GM19023 (cell line): ENCODE measurements around the gene HMGCS1.
"Not testable (repeated sequence)": the region's sequence is repeated elsewhere in the genome, so short reads cannot be mapped to it uniquely, and the experiment has no call there.

ENCODE experiments used
- ATAC-seq: cut with Tn5 transposase; IDR thresholded peaks from one replicate; pipeline ENCODE4 v1.9.1; 2021; ENCODE audit warnings: mild to moderate bottlenecking, moderate library complexity; ENCODE audit not compliant: unreplicated experiment

Gene HMGCS1

DNA sequence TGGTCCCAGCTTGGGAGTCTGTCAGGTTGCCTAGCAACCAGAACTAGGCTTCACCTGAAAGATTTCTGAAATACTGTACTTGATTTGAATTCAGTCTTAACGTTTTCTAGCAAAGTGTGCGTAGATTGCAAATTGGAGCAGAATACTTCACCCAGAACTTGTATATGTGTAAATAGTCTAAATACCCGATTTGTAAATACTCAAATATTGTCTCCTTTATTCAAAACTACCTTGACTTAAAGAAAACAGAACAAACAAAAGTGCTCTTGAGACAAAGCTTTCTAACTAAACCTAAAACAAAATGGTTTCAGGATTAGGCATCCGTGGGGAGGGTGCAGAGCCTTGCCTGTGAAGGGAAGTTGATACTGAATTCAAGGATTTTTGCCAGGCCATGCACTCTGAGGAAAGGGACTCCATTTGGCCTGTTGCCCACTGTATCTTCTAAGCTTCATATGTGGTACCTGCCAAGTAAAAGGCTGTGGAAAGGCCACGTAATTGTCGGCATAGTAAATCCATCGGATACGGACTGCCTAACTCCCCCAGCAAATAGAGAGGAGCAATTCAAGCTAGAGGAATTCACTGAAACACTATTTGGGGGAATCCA, 744 bp upstream of the HMGCS1 start:
- no peak for ATAC-seq

DNA sequence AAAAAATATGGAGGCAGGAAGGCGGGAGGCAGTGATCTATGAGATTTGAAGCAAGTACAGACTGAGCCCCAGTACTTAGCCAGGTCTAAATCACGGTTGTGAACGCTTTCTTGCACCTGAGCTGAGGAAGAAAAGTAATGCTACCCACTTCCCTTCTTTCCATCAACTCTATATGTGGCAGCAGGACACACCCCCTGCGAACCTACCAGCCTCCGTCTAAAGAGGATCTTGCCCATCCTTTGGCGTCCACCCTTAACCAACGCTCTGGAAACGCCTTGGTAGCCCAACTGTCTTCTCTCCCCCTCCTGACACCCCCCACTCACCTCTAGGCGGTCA, 545 bp downstream of the HMGCS1 start:
- peak; percentile 1 for ATAC-seq

GRCh38 chr5:43312076-43312661, 1.0 kb downstream of the HMGCS1 start:
- ATAC-seq: no peak

- ATAC-seq: no peak
These were observed 3.6 kb downstream of the HMGCS1 start for GRCh38 chr5:43309637-43310036.

DNA sequence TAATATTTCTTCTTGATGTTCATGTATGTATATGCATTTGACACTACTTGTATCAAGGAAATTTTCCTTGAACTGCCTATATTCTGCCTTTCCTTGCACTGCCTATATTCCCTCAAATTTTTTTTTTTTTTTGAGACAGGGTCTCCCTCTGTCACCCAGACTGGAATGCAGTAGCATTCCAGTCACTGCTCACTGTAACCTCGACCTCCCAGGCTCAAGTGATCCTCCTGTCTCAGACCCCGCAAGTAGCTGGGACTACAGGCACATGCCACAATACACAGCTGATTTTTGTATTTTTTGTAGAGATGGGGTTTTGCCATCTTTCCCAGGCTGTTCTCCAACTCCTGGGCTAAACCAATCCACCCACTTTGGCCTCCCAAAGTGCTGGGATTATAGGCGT, 4.1 kb downstream of the HMGCS1 start:
- no peak for ATAC-seq

DNA sequence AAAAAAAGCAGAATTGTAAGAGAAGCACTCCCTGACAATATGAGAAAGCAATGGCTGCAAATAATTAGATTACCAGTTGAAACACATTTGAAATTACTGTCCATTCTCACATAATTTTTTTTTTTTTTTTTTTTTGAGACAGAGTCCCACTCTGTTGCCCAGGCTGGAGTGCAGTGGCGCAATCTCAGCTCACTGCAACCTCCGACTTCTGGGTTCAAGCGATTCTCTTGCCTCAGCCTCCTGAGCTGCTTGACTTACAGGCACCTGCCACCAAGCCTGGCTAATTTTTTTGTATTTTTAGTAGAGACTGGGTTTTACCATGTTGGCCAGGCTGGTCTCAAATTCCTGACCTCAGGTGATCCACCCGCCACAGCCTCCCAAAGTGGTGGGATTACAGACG, 6.3 kb downstream of the HMGCS1 start:
- not testable (repeated sequence) for ATAC-seq

GRCh38 chr5:43305948-43306565, 7.2 kb downstream of the HMGCS1 start:
- peak; percentile 56 for ATAC-seq

DNA sequence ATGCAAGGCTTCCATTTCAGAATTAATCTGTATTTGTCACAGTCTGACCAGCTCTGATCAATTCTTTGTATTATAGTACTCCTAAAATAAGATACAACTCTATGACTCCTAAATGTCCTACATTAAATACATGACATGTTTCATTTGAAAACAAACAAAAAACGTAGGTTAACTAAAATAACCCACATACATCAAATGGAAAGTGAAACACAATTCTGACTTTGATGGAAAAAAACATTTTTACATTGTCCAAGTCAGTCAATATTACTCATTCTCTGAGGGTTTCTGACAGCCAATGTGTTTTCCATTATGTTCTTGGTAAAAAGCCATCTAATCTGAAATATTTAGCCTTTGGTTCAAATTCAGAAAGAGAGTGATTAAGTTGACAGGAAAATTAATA, 8.7 kb downstream of the HMGCS1 start:
- no peak for ATAC-seq

- ATAC-seq: no peak
These were observed 10.0 kb downstream of the HMGCS1 start for GRCh38 chr5:43303242-43303641.

DNA sequence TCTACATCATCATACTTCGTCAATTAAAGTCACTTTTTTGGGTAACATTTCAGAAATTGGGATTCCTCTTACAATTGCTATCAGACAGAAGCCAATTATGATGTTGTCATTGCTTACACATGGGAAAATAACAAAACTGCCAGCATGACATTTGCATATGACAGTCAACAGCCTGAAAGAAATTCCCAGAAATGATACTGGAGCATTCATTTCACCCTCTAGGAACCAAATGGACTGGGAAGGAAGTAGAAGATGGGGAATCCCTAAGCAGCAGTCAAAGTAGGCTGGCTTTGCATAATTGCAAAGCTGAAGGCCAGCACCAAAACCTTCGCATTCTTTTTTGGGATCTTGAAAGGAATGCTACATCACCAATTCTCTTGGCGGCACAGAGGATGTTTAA, 10.7 kb downstream of the HMGCS1 start:
- no peak for ATAC-seq

DNA sequence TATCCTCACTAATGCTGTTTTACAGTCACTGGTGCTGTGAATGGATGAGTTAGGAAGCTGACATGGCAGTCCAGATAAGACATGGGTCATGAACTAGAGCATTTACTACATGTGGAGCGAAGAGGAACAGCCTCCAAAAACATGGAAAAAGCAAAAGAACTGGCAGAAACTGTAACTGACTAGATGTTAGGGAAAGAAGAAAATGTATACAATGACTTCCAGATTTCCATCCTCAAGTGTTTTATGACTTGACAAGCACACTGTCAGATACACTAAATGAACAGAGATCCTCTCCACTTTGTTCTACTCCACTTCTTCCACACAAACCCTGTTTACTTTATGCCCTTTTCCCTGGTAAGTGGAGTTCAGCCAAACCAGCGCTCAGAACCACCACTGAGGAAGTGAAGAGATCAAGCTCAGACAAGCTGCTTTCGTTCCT, 11.5 kb downstream of the HMGCS1 start:
- no peak for ATAC-seq

GRCh38 chr5:43300112-43300511, 13.1 kb downstream of the HMGCS1 start:
- no peak for ATAC-seq

DNA sequence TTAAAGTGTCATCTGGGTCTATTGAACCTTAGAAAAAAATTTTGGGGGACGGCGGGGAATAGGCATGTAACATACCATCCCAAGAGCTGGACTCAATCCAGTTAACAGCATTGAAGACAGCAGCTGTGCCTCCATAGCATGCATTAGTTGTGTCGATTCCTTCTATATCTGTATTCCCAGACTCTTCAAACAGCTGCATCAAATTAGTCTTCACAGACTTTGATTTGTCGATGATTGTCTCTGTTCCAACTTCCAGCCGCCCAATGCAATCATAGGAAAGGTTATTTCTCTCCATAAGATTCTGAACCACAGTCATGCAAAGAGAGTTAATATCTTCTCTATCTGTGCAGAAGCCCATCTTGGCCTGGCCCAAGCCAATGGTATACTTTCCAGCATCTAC, 14.8 kb downstream of the HMGCS1 start:
- ATAC-seq: no peak

GRCh38 chr5:43296835-43297234, 16.4 kb downstream of the HMGCS1 start:
- ATAC-seq: no peak

GRCh38 chr5:43295202-43295601, 18.0 kb downstream of the HMGCS1 start:
- no peak for ATAC-seq

GRCh38 chr5:43294226-43294625, 19.0 kb downstream of the HMGCS1 start:
- no peak for ATAC-seq

DNA sequence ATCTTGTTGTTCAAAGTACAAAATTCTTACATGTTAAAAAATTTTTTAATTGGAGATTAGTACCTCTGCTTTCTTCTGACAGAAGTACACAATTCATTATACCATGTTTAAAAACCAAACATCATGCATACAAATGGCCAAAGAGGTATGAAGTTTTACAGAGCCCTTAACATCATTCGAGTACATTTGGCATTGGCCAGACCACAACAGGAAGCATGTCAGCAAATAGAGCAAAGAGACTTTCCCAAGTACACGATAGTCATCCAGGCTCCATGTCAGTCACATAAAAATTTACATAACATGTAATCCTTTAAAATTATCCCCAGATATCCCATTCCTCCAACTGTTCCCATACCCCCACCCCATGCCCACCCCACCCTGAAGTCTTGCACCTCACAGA, 22.5 kb downstream of the HMGCS1 start:
- no peak for ATAC-seq

- ATAC-seq: no peak
These were observed 24.9 kb downstream of the HMGCS1 start for GRCh38 chr5:43288269-43288831.

DNA sequence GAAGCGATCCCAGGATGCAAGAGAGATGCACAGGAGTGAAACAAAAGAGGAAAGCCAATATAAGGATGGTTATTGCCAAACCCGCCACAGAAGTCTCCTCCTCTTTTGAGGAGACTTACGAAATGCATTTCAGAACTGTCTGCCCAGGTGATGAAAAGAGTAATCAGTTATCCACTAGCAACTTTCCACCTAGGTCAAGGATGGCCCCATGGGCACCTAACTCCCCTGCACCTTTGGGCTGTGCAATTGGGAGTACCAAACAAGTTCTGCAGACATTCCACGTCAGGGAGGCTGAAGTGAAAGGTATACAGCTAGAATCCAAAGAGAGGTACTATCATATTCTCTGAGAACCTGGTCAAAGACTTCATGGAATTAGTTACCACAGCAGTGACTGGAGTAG, 25.7 kb downstream of the HMGCS1 start:
- no peak for ATAC-seq

DNA sequence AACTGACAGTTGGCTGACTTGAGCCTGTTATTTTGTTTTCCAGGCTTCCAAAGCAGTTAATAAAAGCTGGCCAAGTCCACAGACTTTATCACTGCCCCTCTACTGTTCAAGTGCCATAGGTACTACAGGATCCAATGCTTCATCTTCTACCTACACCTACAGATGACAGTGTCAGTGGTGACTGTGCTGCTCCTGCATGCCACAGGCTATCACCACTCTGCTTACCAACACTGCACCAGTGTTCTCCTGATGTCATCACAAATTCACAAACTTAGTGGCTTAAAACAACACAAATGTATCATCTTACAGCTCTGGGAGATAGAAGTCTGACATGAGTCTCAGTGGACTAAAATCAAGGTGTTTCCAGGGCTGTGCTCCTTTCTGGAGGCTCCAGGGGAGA, 26.6 kb downstream of the HMGCS1 start:
- no peak for ATAC-seq

DNA sequence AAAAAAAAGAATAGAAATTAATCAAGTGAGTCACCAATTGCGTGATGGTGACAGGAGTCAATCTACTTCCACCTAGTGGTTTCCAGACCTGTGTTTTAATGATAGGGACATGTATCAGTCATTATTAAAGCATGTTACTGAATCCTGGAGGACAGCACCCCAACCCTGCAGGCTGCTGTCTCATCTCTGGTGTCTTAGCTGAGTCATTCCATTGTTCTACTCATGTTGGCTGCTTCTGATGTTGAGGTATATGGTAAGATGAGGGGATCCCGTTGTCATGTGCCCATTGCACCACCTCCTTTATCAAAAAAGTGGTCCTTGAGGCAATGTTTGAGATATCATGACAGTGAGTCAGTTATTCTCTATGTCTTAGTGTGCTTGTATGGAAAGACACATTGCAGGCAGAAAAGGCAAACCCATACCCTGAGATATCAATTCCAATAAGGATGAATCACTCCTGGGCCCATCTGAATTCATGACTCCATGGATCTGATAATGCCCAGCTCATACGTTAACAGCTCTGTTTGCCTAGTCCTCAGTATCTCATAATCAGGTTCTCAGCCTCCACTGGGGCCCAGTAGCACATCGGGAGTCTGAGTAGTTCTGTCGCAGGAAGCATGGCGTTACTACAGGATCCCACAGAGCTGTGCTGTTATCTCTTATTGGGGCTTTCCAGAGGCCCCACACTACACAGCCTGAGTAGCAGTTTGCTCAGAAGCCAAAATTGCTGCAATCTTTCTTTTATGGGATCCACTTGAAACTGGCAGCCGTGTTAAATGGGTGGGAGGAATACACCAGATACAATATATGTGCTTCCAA, 31.2 kb downstream of the HMGCS1 start:
- no peak for ATAC-seq
